GM19324 (cell line): ENCODE results near the gene CTNND1.

ENCODE experiments used
- ATAC-seq: cut with Tn5 transposase; IDR thresholded peaks from one replicate; pipeline ENCODE4 v1.9.1; 2021; ENCODE audit warnings: mild to moderate bottlenecking, moderate library complexity; ENCODE audit not compliant: unreplicated experiment, low FRiP score

The CTNND1 gene

GRCh38 chr11:57868491-57868890 is 106.9 kb downstream of the CTNND1 start:
- no peak for ATAC-seq
